Pancreas (tissue), 10 donors: ENCODE measurements around the gene DIAPH3. TPM values are rescaled to one million over a fixed set of nuclear protein-coding genes. Genes with fewer than 3 reads are reported as not detected.
A peak's percentile ranks its signal among the peaks of the same experiment; 100 is the strongest.

Source experiments
- ATAC-seq, 4 donors: fragments of 200-7000 bp; cut with Tn5 transposase; one replicate each; pipeline versions ENCODE4 v1.8.0 to v1.9.1; 2020; ENCODE audit warnings: mild to moderate bottlenecking in 4 of 4, moderate library complexity in 4 of 4
- DNase-seq, 6 donors: peaks; one replicate each; pipeline ENCODE4 v3.0.0-alpha.2; 2020
- FAIRE-seq: peaks from 2 replicates; lab custom pipeline; 2012; peaks lifted over from hg19 to GRCh38; lab: Jason Lieb, UNC
- H3K27ac ChIP-seq, 4 donors: fragments of 200-600 bp; sonication (generic); 1 replicate in 3 of 4; 2 replicates in 1 of 4; pipeline versions ENCODE4 v1.5.0 to v1.8.0; 2020
- H3K27me3 ChIP-seq, 4 donors: fragments of 200-600 bp; one replicate each; pipeline ENCODE4 v1.8.0; 2021
- H3K36me3 ChIP-seq, 3 donors: fragments of 200-600 bp; sonication (generic) in 1 of 3; one replicate each; pipeline versions ENCODE4 v1.5.0 to v1.8.0; 2020 to 2021
- H3K4me1 ChIP-seq, 3 donors: fragments of 200-600 bp; one replicate each; pipeline ENCODE4 v1.8.0; 2021
- H3K4me3 ChIP-seq, 4 donors: fragments of 200-600 bp; sonication (generic) in 2 of 4; one replicate each; pipeline versions ENCODE4 v1.5.0 to v1.8.0; 2020 to 2021
- H3K9me3 ChIP-seq, 4 donors: fragments of 200-600 bp; one replicate each; pipeline ENCODE4 v1.8.0; 2021
- CTCF ChIP-seq, 4 donors: fragments of 200-600 bp; sonication (generic) in 3 of 4; IDR thresholded peaks; one replicate each; pipeline versions ENCODE4 v1.5.0 to v1.8.0; 2021; ENCODE audit warnings: antibody characterized with exemption in 4 of 4
- WGBS, 2 donors: extraction: QIAGEN DNeasy Blood & Tissue Kit; methylation state at CpG; one replicate each; pipeline ENCODE4 v1.1.7; 2013; 5-methylcytosine and 5-hydroxymethylcytosine counted together
- intact Hi-C, 3 donors: fragments of 100-400 bp; cut with DNase I; formaldehyde crosslinking; loops; one replicate each; pipeline versions ENCODE4 v1.11.1 to v1.14.2; 2022
- polyA plus RNA-seq, 2 donors: library from polyadenylated mRNA; stranded (reverse); fragments of 200-250 nt; gene quantifications; one replicate each; pipeline ENCODE4 v1.2.3, GENCODE V29; 2013
- total RNA-seq, 6 donors: library from RNA; stranded (reverse); fragmentation: NEBNext Ultra II Directional in 4 of 6; extraction: Animal tissue kit (Norgen Biotek cat#: 25700) in 4 of 6; gene quantifications; one replicate each; pipeline versions ENCODE4 v1.2.1 to v1.2.4, GENCODE V29; 2021 to 2023
- donor health status: healthy with polysubstance abuse.
- donor health status: DM: no; HTN: no; CAD: no; lungs with moderate emphysema.
- donor health status: DM: no; HTN: no; CAD: no.
- donor health status: control.
- donor health status: control.
- donor health status: Bipolar disorder and iron deficiency.
- donor health status: DM: yes; HTN: yes; CAD: no.
- donor health status: DM: no; HTN: no; CAD: no.
- donor health status: DM: no; HTN: no; CAD: no.
- donor health status: DM: yes; HTN: yes; CAD: no.

Gene DIAPH3
- total and polyA plus RNA-seq, 8 donors: 0.12 to 1.3 (median 0.42) TPM; not detected in 1

DNA sequence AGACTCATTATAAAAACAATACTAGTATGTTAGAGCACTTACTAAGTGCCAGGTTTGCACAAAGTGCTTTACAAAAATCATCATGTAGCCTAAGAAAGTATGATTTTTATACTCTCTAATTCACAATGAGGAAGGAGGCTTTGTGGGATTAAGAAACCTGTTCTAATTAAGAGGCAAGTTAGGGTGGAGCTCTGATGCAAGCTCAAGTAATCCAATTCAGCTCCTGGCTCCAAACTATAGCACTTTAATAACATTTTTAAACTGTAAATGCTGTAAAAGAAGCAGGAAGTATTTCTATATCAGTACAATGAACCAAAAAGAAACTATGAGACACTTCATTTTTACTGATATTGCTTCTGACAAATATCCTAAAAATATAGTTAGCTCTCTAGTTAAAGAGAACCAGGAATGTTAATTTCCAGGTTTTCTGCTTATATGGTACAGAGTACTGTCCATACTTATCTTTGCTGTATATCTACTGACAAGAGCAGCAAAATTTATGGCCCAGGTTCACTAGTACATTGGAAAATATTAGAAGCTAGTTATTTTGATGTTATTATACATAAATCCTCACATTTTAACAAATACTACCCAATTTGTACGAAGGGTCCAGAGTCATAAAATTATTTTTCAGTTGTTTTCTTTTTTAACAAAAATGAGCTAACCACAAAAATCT, 482.0 kb downstream of the DIAPH3 start:
- DNase-seq (no peak), FAIRE-seq (no peak), ATAC-seq (no peak)
- intact Hi-C loops: no loop called here
- no peaks in the 10 kb centered on the region for H3K36me3 ChIP-seq
- H3K27ac ChIP-seq: no peak overlapping the region
- WGBS, 2 donors: 94 to 97% methylated on average over 1 of the region's 1 CpG
- H3K27me3 ChIP-seq: no peaks in the 10 kb centered on the region
- no peaks in the 10 kb centered on the region for H3K9me3 ChIP-seq
- H3K4me1 ChIP-seq: no peaks in the 10 kb centered on the region
- H3K4me3 ChIP-seq: no peak overlapping the region
- TF ChIP-seq CTCF (IDR thresholded peaks at IDR 0.05): no peak

DNA sequence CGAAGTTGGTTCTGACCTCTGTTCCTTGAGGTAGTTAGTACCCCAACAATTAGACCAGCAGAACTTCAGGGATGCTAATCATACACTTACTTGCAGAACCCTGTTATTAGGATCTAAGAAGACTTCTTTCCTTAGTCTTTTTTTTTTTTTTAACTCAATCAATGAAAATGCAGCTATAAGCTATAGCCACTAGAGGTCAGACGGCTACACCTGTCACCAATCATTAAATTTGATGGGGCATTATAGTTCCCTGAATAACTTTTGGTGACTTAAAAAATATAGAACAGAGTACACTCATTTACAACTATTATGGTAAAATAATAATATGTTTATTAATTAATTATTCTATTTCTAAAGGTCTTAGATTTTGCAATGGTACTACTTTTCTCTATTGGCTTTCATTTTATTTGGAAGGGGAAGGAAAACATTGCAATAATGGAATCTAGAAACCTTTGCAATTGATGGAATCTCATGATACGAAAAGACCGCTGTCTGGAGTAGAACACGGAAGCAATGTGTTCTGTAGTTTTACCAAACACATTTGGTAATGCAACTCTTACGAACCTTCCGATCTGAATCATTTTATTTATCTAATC, 483.2 kb downstream of the DIAPH3 start:
- 35 to 46% methylated on average over 7 of the region's 7 CpGs for WGBS, 2 donors
- Histone ChIP-seq H3K36me3 (no peaks in the 10 kb centered on the region), H3K4me1 (no peaks in the 10 kb centered on the region), H3K27me3 (no peaks in the 10 kb centered on the region), H3K9me3 (no peaks in the 10 kb centered on the region), H3K4me3 (no peak overlapping the region), H3K27ac (no peak overlapping the region)
- intact Hi-C loops: no loop called here
- ATAC-seq (peak; percentile 53 to 66 (median 64)), FAIRE-seq (peak; percentile 68), DNase-seq (no peak)
- TF ChIP-seq CTCF (IDR thresholded peaks at IDR 0.05): peak; percentile 36 to 62 (median 44)

DNA sequence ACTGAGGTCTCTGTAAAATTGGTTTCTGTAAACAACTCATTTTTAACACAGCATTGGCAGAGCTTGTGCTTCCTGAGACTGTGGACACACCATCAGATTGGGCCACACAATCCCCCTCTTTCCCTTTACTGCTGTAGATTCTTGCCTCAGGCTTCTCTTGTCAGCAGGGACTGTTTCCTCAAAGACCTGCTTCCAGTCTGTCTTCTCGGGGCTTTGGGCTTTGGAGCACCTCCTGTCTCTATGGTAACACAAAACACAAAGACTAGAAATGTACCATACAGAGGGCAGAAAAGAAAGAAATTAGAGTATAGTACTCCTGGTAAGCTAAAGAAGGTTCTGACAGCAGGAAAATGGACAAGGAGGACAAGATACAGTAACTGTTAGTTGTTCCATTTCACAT, 484.5 kb downstream of the DIAPH3 start:
- H3K27ac ChIP-seq: no peak overlapping the region
- WGBS, 2 donors: 50 to 51% methylated on average over 1 of the region's 1 CpG
- H3K9me3 ChIP-seq: no peaks in the 10 kb centered on the region
- no peaks in the 10 kb centered on the region for H3K27me3 ChIP-seq
- no peak for ATAC-seq
- no peaks in the 10 kb centered on the region for H3K36me3 ChIP-seq
- TF ChIP-seq CTCF (IDR thresholded peaks at IDR 0.05): no peak
- FAIRE-seq: no peak
- intact Hi-C loops: no loop called here
- no peak for DNase-seq
- no peak overlapping the region for H3K4me3 ChIP-seq
- H3K4me1 ChIP-seq: no peaks in the 10 kb centered on the region

DNA sequence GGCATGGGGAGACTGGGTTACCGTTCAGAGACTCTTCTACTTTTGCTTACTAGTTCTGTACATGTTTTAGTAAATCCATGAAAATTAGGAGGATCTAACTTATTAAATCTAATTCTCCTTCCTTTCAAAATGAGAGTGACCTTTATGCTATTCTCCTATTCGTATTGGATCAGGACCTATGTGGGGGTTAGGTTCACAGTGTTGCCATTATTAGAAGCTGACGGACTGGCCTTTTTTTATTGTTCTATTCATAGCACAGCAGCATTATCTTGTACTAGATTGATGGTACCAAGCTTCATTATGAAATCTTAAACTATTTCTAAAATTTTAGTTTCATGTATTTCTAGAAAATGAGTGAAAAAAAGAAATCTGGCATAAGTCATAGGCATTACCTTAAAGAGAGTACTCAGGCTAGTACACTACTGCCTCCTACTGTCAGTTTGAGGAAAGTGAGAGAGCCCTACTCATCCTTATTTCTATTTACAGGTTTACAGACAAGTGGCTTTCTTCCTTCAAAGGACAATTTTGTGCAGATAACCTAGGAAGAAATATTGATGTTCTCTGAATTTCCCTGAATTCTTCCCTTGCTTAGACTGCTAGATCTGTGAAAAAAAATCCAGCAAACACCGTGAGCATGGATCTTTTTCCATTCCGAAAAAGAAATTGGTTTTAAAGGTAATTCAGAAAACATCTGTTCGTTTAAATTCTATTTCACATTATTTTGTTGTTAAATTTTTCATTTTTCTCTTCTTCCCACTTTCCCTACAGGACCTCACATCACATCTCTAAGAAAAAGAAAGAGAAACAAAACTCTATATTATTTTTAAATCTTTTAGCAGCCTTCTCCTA, 485.5 kb downstream of the DIAPH3 start:
- H3K9me3 ChIP-seq: no peaks in the 10 kb centered on the region
- no peaks in the 10 kb centered on the region for H3K27me3 ChIP-seq
- peak; percentile 89 to 97 (median 94) for ATAC-seq
- H3K27ac ChIP-seq: no peak overlapping the region
- H3K36me3 ChIP-seq: no peaks in the 10 kb centered on the region
- peak; percentile 39 to 85 (median 72) for TF ChIP-seq CTCF (IDR thresholded peaks at IDR 0.05)
- FAIRE-seq: no peak
- intact Hi-C loops: no loop called here
- WGBS, 2 donors: 58 to 64% methylated on average over 6 of the region's 6 CpGs
- DNase-seq: peak in 2 of 6 donors; percentile 6 to 15
- no peak overlapping the region for H3K4me3 ChIP-seq
- no peaks in the 10 kb centered on the region for H3K4me1 ChIP-seq
